Measurements from ENCODE around the gene DICER1. TPM values are rescaled to one million over a fixed set of nuclear protein-coding genes. Genes with fewer than 3 reads are reported as not detected.

The DICER1 gene
- total RNA-seq, 4 donors from 2014 or later: 54.5 to 94.8 (median 83.8) TPM

DNA sequence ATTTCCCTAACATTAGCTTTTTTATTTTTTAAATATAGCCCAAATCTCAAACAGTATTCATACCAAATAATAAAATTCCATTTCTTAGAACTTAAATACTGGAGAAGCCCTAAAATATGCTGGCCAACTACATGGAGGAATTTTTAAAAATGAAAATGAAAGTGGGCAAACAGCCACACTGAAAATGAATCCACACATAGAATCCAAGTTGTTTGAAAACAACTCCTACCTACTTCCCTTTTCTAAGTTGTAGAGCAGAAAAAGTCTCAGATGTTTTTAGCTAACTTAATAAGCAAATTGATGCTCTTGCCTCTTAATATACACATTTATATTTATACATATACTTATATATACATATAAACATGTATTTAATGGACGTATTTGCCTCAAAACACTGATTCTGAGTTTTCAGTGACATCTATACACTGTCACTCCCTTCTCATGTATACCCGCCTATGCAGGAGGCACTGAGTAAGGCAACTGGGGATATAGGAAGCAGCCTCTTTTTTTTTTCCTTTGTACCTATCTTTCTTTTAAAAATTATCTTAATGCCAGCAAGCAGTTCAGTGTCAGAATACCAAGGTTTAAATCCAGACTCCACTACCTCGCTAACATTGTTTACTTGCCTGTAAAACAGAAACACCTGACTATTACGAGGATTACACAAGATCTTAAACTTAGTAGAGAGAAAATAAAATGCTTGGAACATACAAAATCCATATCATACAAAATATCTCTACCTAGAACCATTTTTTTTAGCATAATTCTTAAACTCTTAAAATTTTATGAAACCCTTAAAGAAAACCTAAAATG is 13.3 kb downstream of the DICER1 start:
- no peaks in the 10 kb centered on the region for H3K36me3 ChIP-seq
- WGBS, 2 donors: 60 to 64% methylated on average over 4 of the region's 4 CpGs
- H3K4me3 ChIP-seq: peak overlapping the region in 3 of 4 donors; percentile 16 to 32 (median 18)
- DNase-seq (ENCODE audit: low spot score in 2 of 2): no peak
- H3K27ac ChIP-seq: peak overlapping the region; percentile 71 to 85 (median 78)
- no peak for TF ChIP-seq POLR2A (IDR thresholded peaks at IDR 0.05)
- TF ChIP-seq EP300 (IDR thresholded peaks at IDR 0.05): no peak
- TF ChIP-seq CTCF (IDR thresholded peaks at IDR 0.05): no peak
- peaks cover 0 to 80% (median 40%) of the 10 kb centered on the region in 4 donors for H3K4me1 ChIP-seq
- peaks cover 0 to 8% (median 0%) of the 10 kb centered on the region in 4 donors for H3K9me3 ChIP-seq
- no peaks in the 10 kb centered on the region for H3K27me3 ChIP-seq

DNA sequence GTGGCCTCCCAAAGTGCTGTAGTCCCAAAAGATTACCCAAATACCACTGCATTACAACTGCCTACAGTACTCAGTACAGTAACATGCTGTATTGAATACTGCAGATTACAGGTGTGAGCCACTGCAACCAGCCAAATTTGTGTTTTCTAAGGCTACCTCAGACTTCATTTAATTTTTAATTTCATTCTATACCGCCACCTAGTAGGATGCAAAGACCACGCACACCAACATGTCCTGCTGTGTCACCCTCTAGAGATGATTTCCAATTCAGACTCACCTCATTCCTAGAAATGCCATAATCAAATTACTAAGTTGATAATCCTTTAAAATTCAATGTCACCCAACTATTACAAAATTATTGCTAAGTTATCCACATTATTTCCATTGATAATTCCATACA is 15.1 kb downstream of the DICER1 start:
- Histone ChIP-seq H3K27me3 (no peaks in the 10 kb centered on the region), H3K4me1 (peaks cover 0 to 79% (median 44%) of the 10 kb centered on the region in 4 donors), H3K4me3 (no peak overlapping the region), H3K27ac (peak overlapping the region in 2 of 4 donors; percentile 84 to 85), H3K36me3 (no peaks in the 10 kb centered on the region), H3K9me3 (peaks cover 0 to 8% (median 0%) of the 10 kb centered on the region in 4 donors)
- TF ChIP-seq EP300 (IDR thresholded peaks at IDR 0.05) (no peak), POLR2A (IDR thresholded peaks at IDR 0.05) (no peak), CTCF (IDR thresholded peaks at IDR 0.05) (no peak)
- DNase-seq (ENCODE audit: low spot score in 2 of 2): no peak
- WGBS, 2 donors: 95 to 99% methylated on average over 2 of the region's 2 CpGs

- Histone ChIP-seq H3K27ac (peak overlapping the region in 2 of 4 donors; percentile 84 to 85), H3K9me3 (peaks cover 0 to 8% (median 0%) of the 10 kb centered on the region in 4 donors), H3K27me3 (no peaks in the 10 kb centered on the region), H3K4me1 (peaks cover 0 to 80% (median 47%) of the 10 kb centered on the region in 4 donors), H3K4me3 (no peak overlapping the region), H3K36me3 (no peaks in the 10 kb centered on the region)
- no peak for TF ChIP-seq EP300 (IDR thresholded peaks at IDR 0.05)
- TF ChIP-seq CTCF (IDR thresholded peaks at IDR 0.05): no peak
- no peak for TF ChIP-seq POLR2A (IDR thresholded peaks at IDR 0.05)
- no peak for DNase-seq (ENCODE audit: low spot score in 2 of 2)
- WGBS, 2 donors: 27 to 33% methylated on average over 1 of the region's 1 CpG
Measured at GRCh38 chr14:95141684-95142083, 15.6 kb downstream of the DICER1 start.

- peaks cover 0 to 91% (median 51%) of the 10 kb centered on the region in 4 donors for H3K4me1 ChIP-seq
- no peaks in the 10 kb centered on the region for H3K27me3 ChIP-seq
- H3K4me3 ChIP-seq: no peak overlapping the region
- 47 to 53% methylated on average over 5 of the region's 5 CpGs for WGBS, 2 donors
- TF ChIP-seq POLR2A (IDR thresholded peaks at IDR 0.05) (no peak), EP300 (IDR thresholded peaks at IDR 0.05) (peak in 1 of 2 donors; percentile 44), CTCF (IDR thresholded peaks at IDR 0.05) (no peak)
- peak overlapping the region; percentile 33 to 85 (median 60) for H3K27ac ChIP-seq
- no peaks in the 10 kb centered on the region for H3K36me3 ChIP-seq
- H3K9me3 ChIP-seq: peaks cover 0 to 8% (median 0%) of the 10 kb centered on the region in 4 donors
- DNase-seq (ENCODE audit: low spot score in 2 of 2): no peak
Measured at GRCh38 chr14:95140060-95140858, 17.1 kb downstream of the DICER1 start.
